Lower lobe of right lung (tissue), 2 donors: ENCODE results near the gene APBB1IP. TPM values are rescaled to one million over a fixed set of nuclear protein-coding genes. Genes with fewer than 3 reads are reported as not detected.

Experiments
- ATAC-seq, 2 donors: fragments of 200-7000 bp; cut with Tn5 transposase; one replicate each; pipeline ENCODE4 v1.9.1; 2020 to 2022; ENCODE audit warnings: mild to moderate bottlenecking in 2 of 2, moderate library complexity in 2 of 2
- DNase-seq: peaks from one replicate; pipeline ENCODE4 v3.0.0-alpha.2; 2020
- H3K27ac ChIP-seq: fragments of 200-600 bp; one replicate; pipeline ENCODE4 v1.8.0; 2022
- H3K27me3 ChIP-seq: fragments of 200-600 bp; one replicate; pipeline ENCODE4 v1.8.0; 2022; ENCODE audit warnings: low read depth
- H3K36me3 ChIP-seq: fragments of 200-600 bp; one replicate; pipeline ENCODE4 v1.8.0; 2022; ENCODE audit warnings: mild to moderate bottlenecking
- H3K4me1 ChIP-seq: fragments of 200-600 bp; one replicate; pipeline ENCODE4 v1.8.0; 2022
- H3K4me3 ChIP-seq: fragments of 200-600 bp; one replicate; pipeline ENCODE4 v1.8.0; 2022; ENCODE audit warnings: mild to moderate bottlenecking
- H3K9me3 ChIP-seq: fragments of 200-600 bp; one replicate; pipeline ENCODE4 v1.8.0; 2022
- CTCF ChIP-seq: fragments of 200-600 bp; IDR thresholded peaks from one replicate; pipeline ENCODE4 v1.8.0; 2022; ENCODE audit warnings: antibody characterized with exemption, mild to moderate bottlenecking
- intact Hi-C: fragments of 100-400 bp; cut with DNase I; formaldehyde crosslinking; loops from one replicate; pipeline ENCODE4 v1.11.0; 2022
- total RNA-seq: library from RNA; stranded (reverse); fragmentation: NEBNext Ultra II Directional; extraction: Animal tissue kit (Norgen Biotek cat#: 25700); gene quantifications from one replicate; pipeline ENCODE4 v1.2.1, GENCODE V29; 2021
- donor health status: DM: no; HTN: yes; CAD: no; lungs with severe emphysema.

APBB1IP gene
- total RNA-seq, 1 donor from 2014 or later = 36.8 TPM

- no peak overlapping the region for H3K27ac ChIP-seq
- intact Hi-C loops = no loop called here
- no peaks in the 10 kb centered on the region for H3K27me3 ChIP-seq
- no peaks in the 10 kb centered on the region for H3K36me3 ChIP-seq
- H3K9me3 ChIP-seq = no peaks in the 10 kb centered on the region
- ATAC-seq (no peak), DNase-seq (no peak)
- no peak overlapping the region for H3K4me3 ChIP-seq
- no peaks in the 10 kb centered on the region for H3K4me1 ChIP-seq
- no peak for TF ChIP-seq CTCF
Measured at GRCh38 chr10:26408858-26409494, 29.2 kb upstream of the APBB1IP start.

GRCh38 chr10:26410356-26410755 lies 27.8 kb upstream of the APBB1IP start:
- intact Hi-C loops = no loop called here
- Histone ChIP-seq H3K4me3 (no peak overlapping the region), H3K9me3 (no peaks in the 10 kb centered on the region), H3K27ac (no peak overlapping the region), H3K36me3 (no peaks in the 10 kb centered on the region), H3K27me3 (no peaks in the 10 kb centered on the region), H3K4me1 (no peaks in the 10 kb centered on the region)
- no peak for ATAC-seq
- no peak for TF ChIP-seq CTCF
- no peak for DNase-seq

- ATAC-seq = no peak
- DNase-seq = no peak
- TF ChIP-seq CTCF = no peak
- Histone ChIP-seq H3K4me1 (no peaks in the 10 kb centered on the region), H3K27me3 (no peaks in the 10 kb centered on the region), H3K36me3 (no peaks in the 10 kb centered on the region), H3K9me3 (no peaks in the 10 kb centered on the region), H3K27ac (no peak overlapping the region), H3K4me3 (no peak overlapping the region)
- intact Hi-C loops = no loop called here
Measured at GRCh38 chr10:26412932-26413331, 25.2 kb upstream of the APBB1IP start.

- Histone ChIP-seq H3K27ac (no peak overlapping the region), H3K4me1 (no peaks in the 10 kb centered on the region), H3K4me3 (no peak overlapping the region), H3K36me3 (no peaks in the 10 kb centered on the region), H3K9me3 (no peaks in the 10 kb centered on the region), H3K27me3 (no peaks in the 10 kb centered on the region)
- ATAC-seq (no peak), DNase-seq (no peak)
- intact Hi-C loops = no loop called here
- no peak for TF ChIP-seq CTCF
Measured at GRCh38 chr10:26413375-26413774, 24.8 kb upstream of the APBB1IP start.

- intact Hi-C loops = no loop called here
- ATAC-seq (no peak), DNase-seq (no peak)
- Histone ChIP-seq H3K9me3 (no peaks in the 10 kb centered on the region), H3K36me3 (no peaks in the 10 kb centered on the region), H3K4me3 (no peak overlapping the region), H3K4me1 (no peaks in the 10 kb centered on the region), H3K27ac (no peak overlapping the region), H3K27me3 (no peaks in the 10 kb centered on the region)
- no peak for TF ChIP-seq CTCF
Measured at GRCh38 chr10:26417136-26417535, 21.0 kb upstream of the APBB1IP start.
